NCI-H1092 (cell line): ENCODE measurements around the gene RNF8.
"Not testable (repeated sequence)": the region's sequence is repeated elsewhere in the genome, so short reads cannot be mapped to it uniquely, and the experiment has no call there.

ENCODE experiments used
- DNase-seq: peaks from one replicate; lab custom pipeline; 2025; lab: John Stamatoyannopoulos, UW

The RNF8 gene

GRCh38 chr6:37321516-37322415 lies 32.0 kb upstream of the RNF8 start:
- no peak for DNase-seq

DNA sequence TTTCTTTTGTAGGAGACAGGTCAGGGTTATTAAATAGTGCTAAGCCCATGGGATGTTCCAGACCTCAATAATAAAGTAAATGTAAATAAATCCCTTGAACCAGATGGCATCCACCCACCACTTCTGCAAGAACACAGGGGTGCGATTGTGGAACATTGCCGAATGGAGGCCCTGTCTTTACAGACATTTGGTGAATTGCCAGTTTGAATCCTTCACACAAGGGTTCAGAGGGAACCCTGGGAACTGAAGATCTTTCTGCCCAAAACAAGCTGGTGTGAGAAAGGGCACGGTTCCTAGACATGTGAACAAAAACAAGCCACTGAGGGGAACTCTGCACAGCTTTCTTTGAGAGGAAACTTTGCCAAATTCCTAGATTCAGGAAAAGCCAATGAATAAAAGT lies 30.2 kb upstream of the RNF8 start:
- DNase-seq = peak; percentile 66

- DNase-seq = no peak
Observed at GRCh38 chr6:37324131-37325033, 29.4 kb upstream of the RNF8 start.

DNA sequence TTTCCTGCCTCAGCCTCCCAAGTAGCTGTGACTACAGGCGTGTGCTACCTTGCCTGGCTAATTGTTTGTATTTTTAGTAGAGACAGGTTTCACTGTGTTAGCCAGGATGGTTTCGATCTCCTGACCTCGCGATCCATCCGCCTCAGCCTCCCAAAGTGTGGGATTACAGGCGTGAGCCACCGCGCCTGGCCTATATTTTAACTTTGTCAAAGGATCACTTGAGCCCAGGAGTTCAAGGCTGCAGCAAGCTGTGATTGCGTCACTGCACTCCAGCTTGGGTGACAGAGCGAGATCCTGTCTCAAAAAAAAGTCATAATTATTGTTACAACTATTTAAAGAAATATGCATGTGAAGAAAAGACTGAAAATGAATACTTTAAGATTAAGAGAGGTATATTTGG lies 23.4 kb upstream of the RNF8 start:
- DNase-seq = not testable (repeated sequence)

DNA sequence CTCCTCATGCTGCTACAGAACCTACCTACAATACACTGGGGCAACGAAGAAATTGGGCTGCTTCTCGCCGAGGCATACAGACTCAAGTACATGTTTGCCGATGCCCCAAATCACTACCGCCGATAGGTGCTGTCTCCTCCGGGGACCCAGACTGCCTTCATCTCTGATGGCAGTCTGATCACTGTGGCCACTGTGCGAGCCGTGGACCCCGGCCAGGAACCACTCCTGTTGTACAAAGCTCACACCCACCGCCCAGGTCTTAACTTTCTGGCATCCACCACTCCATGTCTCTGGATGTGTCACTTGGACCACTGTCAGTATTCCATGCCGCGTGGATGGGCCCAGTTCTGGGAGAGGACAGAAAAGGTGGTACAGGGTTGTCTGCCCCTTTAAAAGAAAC lies 22.7 kb upstream of the RNF8 start:
- DNase-seq = no peak

GRCh38 chr6:37332894-37333293 lies 20.9 kb upstream of the RNF8 start:
- DNase-seq = no peak

- no peak for DNase-seq
Observed at GRCh38 chr6:37334047-37334446, 19.7 kb upstream of the RNF8 start.

DNA sequence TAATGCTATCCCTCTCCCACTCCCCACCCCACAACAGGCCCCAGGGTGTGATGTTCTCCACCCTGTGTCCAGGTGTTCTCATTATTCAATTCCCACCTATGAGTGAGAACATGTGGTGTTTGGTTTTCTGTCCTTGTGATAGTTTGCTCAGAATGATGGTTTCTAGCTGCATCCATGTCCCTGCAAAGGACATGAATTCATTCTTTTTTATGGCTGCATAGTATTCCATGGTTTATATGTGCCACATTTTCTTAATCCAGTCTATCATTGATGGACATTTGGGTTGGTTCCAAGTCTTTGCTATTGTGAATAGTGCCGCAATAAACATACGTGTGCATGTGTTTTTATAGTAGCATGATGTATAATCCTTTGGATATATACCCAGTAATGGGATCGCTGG lies 15.5 kb upstream of the RNF8 start:
- not testable (repeated sequence) for DNase-seq

- DNase-seq = no peak
Observed at GRCh38 chr6:37338745-37339255, 15.0 kb upstream of the RNF8 start.

GRCh38 chr6:37339741-37340638 lies 13.8 kb upstream of the RNF8 start:
- DNase-seq = no peak

GRCh38 chr6:37340639-37340943 lies 13.2 kb upstream of the RNF8 start:
- no peak for DNase-seq

- DNase-seq = no peak
Observed at GRCh38 chr6:37343248-37343647, 10.5 kb upstream of the RNF8 start.

DNA sequence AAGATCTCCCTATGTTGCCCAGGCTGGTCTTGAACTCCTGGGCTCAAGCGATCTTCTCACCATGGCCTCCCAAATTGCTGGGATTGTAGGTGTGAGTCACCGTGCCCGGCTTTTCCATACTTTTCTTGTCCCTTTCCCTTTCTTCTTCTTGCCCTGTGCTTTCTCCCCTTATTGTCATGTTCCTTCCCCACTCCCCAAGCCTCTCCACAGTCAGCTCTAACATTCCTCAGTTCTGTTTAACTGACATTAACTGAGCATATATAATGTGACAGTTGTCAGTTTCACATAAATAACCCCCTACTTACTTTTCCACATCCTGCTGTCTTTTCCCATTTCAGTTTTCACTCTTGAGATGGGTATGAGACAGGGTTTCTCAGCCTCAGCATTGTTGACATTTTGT lies 9.5 kb upstream of the RNF8 start:
- no peak for DNase-seq

DNA sequence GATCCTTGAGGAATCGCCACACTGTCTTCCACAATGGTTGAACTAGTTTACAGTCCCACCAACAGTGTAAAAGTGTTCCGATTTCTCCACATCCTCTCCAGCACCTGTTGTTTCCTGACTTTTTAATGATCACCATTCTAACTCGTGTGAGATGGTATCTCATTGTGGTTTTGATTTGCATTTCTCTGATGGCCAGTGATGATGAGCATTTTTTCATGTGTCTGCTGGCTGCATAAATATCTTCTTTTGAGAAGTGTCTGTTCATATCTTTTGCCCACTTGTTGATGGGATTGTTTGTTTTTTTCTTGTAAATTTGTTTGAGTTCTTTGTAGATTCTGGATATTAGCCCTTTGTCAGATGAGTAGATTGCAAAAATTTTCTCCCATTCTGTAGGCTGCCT lies 8.0 kb upstream of the RNF8 start:
- DNase-seq = not testable (repeated sequence)

GRCh38 chr6:37347177-37347576 lies 6.6 kb upstream of the RNF8 start:
- no peak for DNase-seq

DNA sequence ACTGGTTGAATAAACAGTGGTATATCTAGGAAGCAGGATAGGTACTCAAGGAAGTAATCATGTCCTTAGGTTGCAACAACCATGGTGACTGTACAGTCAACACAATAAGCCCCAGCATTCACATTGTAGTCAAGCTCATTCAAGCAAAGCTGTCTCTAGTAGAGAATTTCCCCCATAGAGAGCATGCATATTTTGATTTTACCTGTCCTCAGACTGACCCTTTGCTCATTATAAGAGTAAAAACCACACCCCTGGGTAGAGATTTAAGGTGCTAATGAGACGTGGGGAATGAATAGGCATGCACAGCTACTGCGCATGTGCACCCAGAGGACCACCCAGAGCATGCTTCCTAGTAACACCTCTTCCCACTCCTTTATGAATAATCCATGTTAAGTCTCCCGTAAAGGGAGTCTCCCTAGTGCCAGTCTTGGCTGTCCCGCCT lies 6.1 kb upstream of the RNF8 start:
- DNase-seq = no peak

DNA sequence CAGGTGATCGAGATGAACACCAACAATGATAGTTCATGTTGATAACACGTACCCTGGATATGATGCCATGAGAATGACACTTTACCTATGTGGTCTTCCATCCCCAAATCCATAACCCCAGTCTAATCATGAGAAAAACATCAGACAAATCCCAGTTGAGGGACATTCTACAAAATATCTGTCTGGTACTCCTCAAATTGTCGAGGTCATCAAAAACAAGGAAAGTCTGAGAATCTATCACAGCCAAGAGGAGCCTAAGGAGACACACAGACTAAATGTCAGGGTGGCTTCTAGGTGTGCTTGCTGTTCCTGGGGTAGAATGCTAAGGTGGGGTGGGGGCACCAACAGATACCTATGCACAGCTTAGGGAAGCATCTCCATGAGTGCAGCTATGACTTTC lies 2.8 kb upstream of the RNF8 start:
- DNase-seq = no peak

- DNase-seq = no peak
Observed at GRCh38 chr6:37352384-37352783, 1.4 kb upstream of the RNF8 start.

GRCh38 chr6:37354526-37355384 lies 972 bp downstream of the RNF8 start:
- DNase-seq = no peak

GRCh38 chr6:37357288-37357687 lies 3.5 kb downstream of the RNF8 start:
- no peak for DNase-seq

DNA sequence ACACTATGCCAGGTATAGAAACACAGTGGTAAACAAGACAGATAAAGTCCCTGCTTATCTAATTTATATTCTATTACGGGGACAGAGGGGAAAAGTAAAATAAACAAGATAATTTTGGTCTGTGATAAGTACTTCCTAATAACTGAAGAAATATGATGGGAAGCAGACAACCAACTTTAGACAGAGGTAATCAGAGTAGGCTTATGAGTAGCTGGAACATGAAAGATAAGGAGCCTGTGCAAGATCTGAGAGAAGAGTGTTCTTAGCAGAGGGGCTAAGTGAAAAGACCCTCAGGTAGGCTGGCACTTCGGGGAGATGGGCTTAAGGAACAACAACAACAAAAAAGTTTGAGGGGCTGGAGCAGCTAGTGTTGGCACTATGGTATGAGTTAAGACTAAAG lies 4.1 kb downstream of the RNF8 start:
- no peak for DNase-seq
